Stimulated activated naive CD8-positive, alpha-beta T cell treated with anti-CD3 and anti-CD28 coated beads, Interleukin-15, amount 100 ng/mL, for 72 hours (primary cell): ENCODE results near the gene UCMA.
A peak's percentile ranks its signal among the peaks of the same experiment; 100 is the strongest.

Experiments used
- ATAC-seq: fragments of 150-1000 bp; cut with Tn5 transposase; 2 replicates; pipeline ENCODE4 v1.10.0; 2021; ENCODE audit warnings: mild to moderate bottlenecking, moderate library complexity
- DNase-seq, 2 donors: peaks; one replicate each; pipeline ENCODE4 v3.0.0; 2021 to 2022
- H3K27ac Mint-ChIP-seq, 2 donors: one replicate each; pipeline ENCODE4 v1.8.0; 2022; ENCODE audit warnings: mild to moderate bottlenecking in 2 of 2, mixed read lengths in 2 of 2, moderate library complexity in 2 of 2
- H3K27me3 Mint-ChIP-seq: one replicate; pipeline ENCODE4 v1.8.0; 2022; ENCODE audit warnings: mixed read lengths
- H3K4me1 Mint-ChIP-seq: one replicate; pipeline ENCODE4 v1.8.0; 2022; ENCODE audit warnings: mild to moderate bottlenecking, mixed read lengths
- H3K4me3 Mint-ChIP-seq, 2 donors: one replicate each; pipeline ENCODE4 v1.8.0; 2022; ENCODE audit warnings: mild to moderate bottlenecking in 2 of 2, mixed read lengths in 2 of 2, moderate library complexity in 1 of 2
- H3K9me3 Mint-ChIP-seq, 2 donors: one replicate each; pipeline ENCODE4 v1.8.0; 2022; ENCODE audit warnings: mixed read lengths in 2 of 2

Gene UCMA

GRCh38 chr10:13219685-13220670, 14.2 kb downstream of the UCMA start:
- ATAC-seq (no peak), DNase-seq (peak in 1 of 2 donors; percentile 12)
- Mint-ChIP-seq H3K27me3 (no peaks in the 10 kb centered on the region), H3K4me3 (no peak overlapping the region), H3K9me3 (no peaks in the 10 kb centered on the region), H3K4me1 (no peaks in the 10 kb centered on the region), H3K27ac (no peak overlapping the region)

- no peaks in the 10 kb centered on the region for H3K4me1 Mint-ChIP-seq
- DNase-seq: no peak
- no peaks in the 10 kb centered on the region for H3K27me3 Mint-ChIP-seq
- no peaks in the 10 kb centered on the region for H3K9me3 Mint-ChIP-seq
- ATAC-seq: no peak
- H3K4me3 Mint-ChIP-seq: no peak overlapping the region
- no peak overlapping the region for H3K27ac Mint-ChIP-seq
These were observed 15.3 kb downstream of the UCMA start for GRCh38 chr10:13218878-13219277.

GRCh38 chr10:13213163-13213562, 21.0 kb downstream of the UCMA start:
- no peak for DNase-seq
- Mint-ChIP-seq H3K27me3 (no peaks in the 10 kb centered on the region), H3K9me3 (no peaks in the 10 kb centered on the region), H3K27ac (no peak overlapping the region), H3K4me3 (no peak overlapping the region), H3K4me1 (no peaks in the 10 kb centered on the region)
- no peak for ATAC-seq

- no peaks in the 10 kb centered on the region for H3K9me3 Mint-ChIP-seq
- H3K4me1 Mint-ChIP-seq: no peaks in the 10 kb centered on the region
- no peak overlapping the region for H3K27ac Mint-ChIP-seq
- H3K4me3 Mint-ChIP-seq: no peak overlapping the region
- no peaks in the 10 kb centered on the region for H3K27me3 Mint-ChIP-seq
- ATAC-seq (no peak), DNase-seq (no peak)
These were observed 27.4 kb downstream of the UCMA start for GRCh38 chr10:13206546-13207443.

- no peak for ATAC-seq
- no peak for DNase-seq
- Mint-ChIP-seq H3K9me3 (no peaks in the 10 kb centered on the region), H3K27me3 (no peaks in the 10 kb centered on the region), H3K4me3 (no peak overlapping the region), H3K27ac (peak overlapping the region in 1 of 2 donors; percentile 3), H3K4me1 (no peaks in the 10 kb centered on the region)
These were observed 28.1 kb downstream of the UCMA start for GRCh38 chr10:13206091-13206490.

- no peaks in the 10 kb centered on the region for H3K4me1 Mint-ChIP-seq
- no peaks in the 10 kb centered on the region for H3K9me3 Mint-ChIP-seq
- no peak overlapping the region for H3K27ac Mint-ChIP-seq
- no peak overlapping the region for H3K4me3 Mint-ChIP-seq
- ATAC-seq: no peak
- H3K27me3 Mint-ChIP-seq: no peaks in the 10 kb centered on the region
- DNase-seq: no peak
These were observed 33.0 kb downstream of the UCMA start for GRCh38 chr10:13201132-13201531.

GRCh38 chr10:13195016-13195415, 39.2 kb downstream of the UCMA start:
- H3K4me3 Mint-ChIP-seq: no peak overlapping the region
- no peaks in the 10 kb centered on the region for H3K27me3 Mint-ChIP-seq
- DNase-seq: no peak
- H3K4me1 Mint-ChIP-seq: no peaks in the 10 kb centered on the region
- no peak overlapping the region for H3K27ac Mint-ChIP-seq
- no peak for ATAC-seq
- H3K9me3 Mint-ChIP-seq: no peaks in the 10 kb centered on the region

GRCh38 chr10:13193637-13194036, 40.5 kb downstream of the UCMA start:
- Mint-ChIP-seq H3K27me3 (no peaks in the 10 kb centered on the region), H3K27ac (no peak overlapping the region), H3K4me3 (no peak overlapping the region), H3K4me1 (no peaks in the 10 kb centered on the region), H3K9me3 (no peaks in the 10 kb centered on the region)
- ATAC-seq (no peak), DNase-seq (no peak)

GRCh38 chr10:13191362-13191761, 42.8 kb downstream of the UCMA start:
- no peak for DNase-seq
- Mint-ChIP-seq H3K4me3 (no peak overlapping the region), H3K9me3 (no peaks in the 10 kb centered on the region), H3K4me1 (no peaks in the 10 kb centered on the region), H3K27me3 (no peaks in the 10 kb centered on the region), H3K27ac (peak overlapping the region in 1 of 2 donors; percentile 19)
- no peak for ATAC-seq

GRCh38 chr10:13190816-13191215, 43.4 kb downstream of the UCMA start:
- Mint-ChIP-seq H3K27ac (no peak overlapping the region), H3K4me3 (no peak overlapping the region), H3K4me1 (no peaks in the 10 kb centered on the region), H3K9me3 (no peaks in the 10 kb centered on the region), H3K27me3 (no peaks in the 10 kb centered on the region)
- no peak for DNase-seq
- ATAC-seq: no peak

GRCh38 chr10:13189961-13190360, 44.2 kb downstream of the UCMA start:
- DNase-seq (no peak), ATAC-seq (no peak)
- Mint-ChIP-seq H3K4me1 (no peaks in the 10 kb centered on the region), H3K4me3 (no peak overlapping the region), H3K27ac (no peak overlapping the region), H3K27me3 (no peaks in the 10 kb centered on the region), H3K9me3 (no peaks in the 10 kb centered on the region)

- ATAC-seq (no peak), DNase-seq (no peak)
- H3K27ac Mint-ChIP-seq: no peak overlapping the region
- H3K9me3 Mint-ChIP-seq: no peaks in the 10 kb centered on the region
- no peak overlapping the region for H3K4me3 Mint-ChIP-seq
- no peaks in the 10 kb centered on the region for H3K27me3 Mint-ChIP-seq
- no peaks in the 10 kb centered on the region for H3K4me1 Mint-ChIP-seq
These were observed 45.6 kb downstream of the UCMA start for GRCh38 chr10:13188593-13188992.

GRCh38 chr10:13187135-13187534, 47.0 kb downstream of the UCMA start:
- Mint-ChIP-seq H3K4me1 (no peaks in the 10 kb centered on the region), H3K27ac (no peak overlapping the region), H3K4me3 (no peak overlapping the region), H3K27me3 (no peaks in the 10 kb centered on the region), H3K9me3 (no peaks in the 10 kb centered on the region)
- DNase-seq (no peak), ATAC-seq (no peak)

- no peak for DNase-seq
- H3K27ac Mint-ChIP-seq: no peak overlapping the region
- H3K27me3 Mint-ChIP-seq: no peaks in the 10 kb centered on the region
- H3K4me1 Mint-ChIP-seq: no peaks in the 10 kb centered on the region
- H3K9me3 Mint-ChIP-seq: no peaks in the 10 kb centered on the region
- no peak overlapping the region for H3K4me3 Mint-ChIP-seq
- no peak for ATAC-seq
These were observed 49.3 kb downstream of the UCMA start for GRCh38 chr10:13184730-13185514.

GRCh38 chr10:13184276-13184675, 49.9 kb downstream of the UCMA start:
- Mint-ChIP-seq H3K27me3 (no peaks in the 10 kb centered on the region), H3K4me1 (no peaks in the 10 kb centered on the region), H3K9me3 (no peaks in the 10 kb centered on the region), H3K27ac (no peak overlapping the region), H3K4me3 (no peak overlapping the region)
- no peak for ATAC-seq
- no peak for DNase-seq
